ENCODE results near the gene TPST1.

- TF ChIP-seq CTCF (IDR thresholded peaks at IDR 0.05) (no peak), POLR2A (IDR thresholded peaks at IDR 0.05) (no peak)
Measured at GRCh38 chr7:66323114-66323796, 118.1 kb downstream of the TPST1 start.

Data from thyroid gland (tissue), 4 donors.